ENCODE results near the gene UBR4.

DNA sequence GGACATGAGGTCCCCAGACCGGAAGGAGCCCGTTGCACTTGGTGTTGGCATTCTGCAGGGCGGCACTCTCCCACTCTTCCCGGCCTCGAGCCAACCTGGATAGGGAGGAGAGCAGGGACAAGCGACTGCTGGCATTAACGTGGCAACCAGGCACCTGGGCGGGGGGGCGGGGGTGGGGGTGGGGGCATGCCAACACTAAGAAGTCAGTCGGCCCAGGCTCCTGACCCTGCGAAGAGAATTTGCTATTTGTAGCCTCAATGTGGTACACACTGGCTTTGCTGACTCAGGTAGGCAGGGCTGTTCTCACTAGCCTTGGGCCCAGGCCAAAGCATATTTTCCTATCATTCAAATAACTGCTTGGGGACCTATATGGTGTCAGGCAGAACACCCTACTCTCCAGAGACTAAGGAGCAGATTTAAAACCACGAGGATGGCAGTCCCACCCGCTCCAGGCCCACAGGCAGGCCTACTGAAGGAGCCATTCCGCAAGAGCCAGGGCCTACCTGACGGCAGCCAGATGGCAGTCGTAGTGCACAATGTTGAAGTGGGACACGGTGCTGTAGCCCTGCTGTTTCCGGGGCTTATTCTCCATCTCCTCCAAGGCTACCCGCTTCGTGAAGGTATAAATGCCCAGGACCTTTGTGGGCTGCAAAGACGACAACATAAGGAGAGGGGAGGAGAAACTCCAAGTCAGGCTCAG lies 123.7 kb downstream of the UBR4 start:
- TF ChIP-seq YY1 (IDR thresholded peaks at IDR 0.05; ENCODE audit: low read depth) (no peak), CEBPB (IDR thresholded peaks at IDR 0.05) (no peak), TEAD4 (IDR thresholded peaks at IDR 0.05) (no peak)
